ENCODE results near the gene ST8SIA2.

GRCh38 chr15:92411256-92411655, 17.6 kb downstream of the ST8SIA2 start:
- TF ChIP-seq CTCF (conservative IDR thresholded peaks at IDR 0.05 in 1 of 2, IDR thresholded peaks at IDR 0.05 in 1 of 2; ENCODE audit: extremely low read depth in 1 of 2, insufficient read depth in 1 of 2, low read depth in 1 of 2, low read length in 2 of 2), result no peak
- no peak for TF ChIP-seq EZH2 (IDR thresholded peaks at IDR 0.05; ENCODE audit: borderline replicate concordance, low read length)
